EL (cell line): ENCODE measurements around the gene TCEA3.
A peak's percentile ranks its signal among the peaks of the same experiment; 100 is the strongest.

Experiments used
- DNase-seq: peaks from one replicate; pipeline ENCODE4 v3.0.0-alpha.2; 2016

The TCEA3 gene

DNA sequence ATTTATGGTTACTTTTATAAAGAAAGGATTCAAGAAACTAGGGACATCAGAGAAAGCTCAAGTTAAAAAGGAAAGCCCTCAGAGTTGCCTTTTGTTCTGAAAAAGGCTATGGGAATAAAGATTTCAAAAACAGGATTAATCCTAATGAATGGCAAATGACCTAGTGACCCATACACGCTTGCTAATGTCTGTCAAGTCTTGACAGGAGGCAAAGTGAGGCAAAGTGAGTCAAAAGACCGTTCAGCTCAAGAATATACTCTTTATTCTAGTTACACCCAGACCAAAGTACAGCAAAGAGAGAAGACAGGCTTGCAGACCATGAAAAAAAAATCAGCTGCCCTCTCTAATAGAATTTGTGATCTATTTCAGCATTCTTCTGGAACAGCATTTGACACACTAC, 58.4 kb downstream of the TCEA3 start:
- no peak for DNase-seq

- DNase-seq: no peak
These were observed 62.3 kb downstream of the TCEA3 start for GRCh38 chr1:23362218-23362713.

- no peak for DNase-seq
These were observed 66.2 kb downstream of the TCEA3 start for GRCh38 chr1:23358310-23358875.

- DNase-seq: no peak
These were observed 67.2 kb downstream of the TCEA3 start for GRCh38 chr1:23357138-23357908.

DNA sequence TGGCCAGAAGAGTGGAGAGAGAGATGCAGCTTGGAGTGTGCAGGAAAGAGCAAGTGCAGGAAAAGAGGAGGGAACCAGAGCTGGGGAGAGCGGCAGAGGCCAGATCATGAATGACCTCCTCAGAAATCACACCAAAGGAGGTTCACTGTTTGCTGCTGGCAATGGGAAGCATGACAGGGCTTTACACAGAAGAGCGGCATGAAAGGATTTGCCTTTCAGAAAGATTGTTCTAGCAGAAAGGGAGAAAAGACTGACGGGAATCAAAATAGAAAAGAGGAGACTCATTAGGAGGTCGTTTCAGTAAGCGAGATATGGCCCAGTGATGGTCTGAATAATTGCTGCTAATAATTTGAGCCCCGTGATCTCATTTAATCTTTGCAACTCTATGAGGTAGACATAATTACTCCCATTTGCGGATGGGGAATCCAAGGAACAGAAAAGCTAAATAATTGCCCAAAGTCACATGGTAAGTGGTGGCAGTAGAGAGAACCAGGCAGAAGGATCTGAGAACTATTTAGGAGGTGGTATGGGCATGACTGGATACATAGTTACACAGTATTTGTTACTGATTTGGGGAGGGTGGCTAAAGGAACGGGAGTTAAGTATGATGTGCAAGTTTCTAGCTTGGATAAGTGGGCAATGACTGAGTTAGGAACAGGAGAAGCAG, 67.9 kb downstream of the TCEA3 start:
- DNase-seq: no peak

DNA sequence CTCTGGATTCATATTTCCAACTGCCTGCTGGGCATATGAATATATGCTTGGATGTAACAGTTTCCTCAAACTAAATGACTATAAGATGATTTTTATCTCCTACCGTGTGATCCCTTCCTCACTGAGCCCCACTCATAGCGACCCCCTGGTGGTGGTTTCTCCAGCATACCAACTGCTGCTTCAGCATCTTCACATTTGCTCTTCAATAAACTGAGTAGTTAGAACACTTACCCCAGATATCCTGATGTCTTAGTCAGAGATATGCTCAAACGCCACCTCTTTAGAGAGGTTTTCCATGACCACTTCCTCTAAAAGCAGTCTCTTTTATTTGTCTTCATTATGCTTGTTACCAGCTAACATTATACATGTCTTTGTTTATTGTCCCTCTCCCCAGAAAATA, 70.3 kb downstream of the TCEA3 start:
- DNase-seq: no peak

DNA sequence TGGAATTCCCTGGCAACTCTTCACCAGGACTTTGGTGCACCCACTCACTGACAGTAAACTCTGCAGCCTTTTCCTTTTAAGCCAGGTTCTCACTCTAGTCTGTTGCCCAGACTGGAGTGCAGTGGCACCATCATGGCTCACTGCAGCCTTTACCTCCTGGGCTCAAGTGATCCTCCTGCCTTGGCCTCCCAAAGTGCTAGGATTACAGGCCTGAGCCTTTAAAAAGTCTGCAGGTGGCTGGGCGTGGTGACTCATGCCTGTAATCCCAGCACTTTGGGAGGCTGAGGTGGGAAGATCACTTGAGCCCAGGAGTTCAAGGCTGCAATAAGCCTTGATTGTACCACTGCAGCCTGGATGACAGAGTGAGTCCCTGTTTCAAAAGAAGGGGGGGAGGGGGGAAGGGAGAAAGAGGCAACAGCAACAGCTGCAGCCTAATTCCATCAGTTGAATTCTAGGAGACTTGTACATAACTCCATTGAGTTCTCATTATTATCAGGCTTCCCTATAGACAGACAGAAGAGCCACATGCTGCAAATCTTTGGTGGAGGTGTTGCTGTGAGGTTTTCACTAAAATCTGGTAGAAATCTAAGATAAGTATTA, 72.4 kb downstream of the TCEA3 start:
- DNase-seq: no peak

DNA sequence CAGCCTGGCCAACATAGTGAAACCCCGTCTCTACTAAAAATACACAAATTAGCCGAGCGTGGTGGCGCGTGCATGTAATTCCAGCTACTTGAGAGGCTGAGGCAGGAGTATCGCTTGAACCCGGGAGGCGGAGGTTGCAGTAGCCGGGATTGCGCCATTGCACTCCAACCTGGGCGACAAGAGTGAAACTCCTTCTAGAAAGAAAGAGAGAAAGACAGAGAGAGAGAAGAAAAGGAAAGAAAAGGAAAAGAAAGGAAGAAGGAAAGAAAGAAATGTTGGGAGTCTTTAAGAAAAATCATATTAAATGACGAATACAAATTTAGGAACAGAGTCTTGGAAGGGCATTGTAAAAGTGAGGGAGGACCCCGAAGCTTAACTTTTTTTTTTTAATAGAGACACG, 78.6 kb downstream of the TCEA3 start:
- no peak for DNase-seq

- DNase-seq: peak; percentile 18
These were observed 79.5 kb downstream of the TCEA3 start for GRCh38 chr1:23344987-23345472.

DNA sequence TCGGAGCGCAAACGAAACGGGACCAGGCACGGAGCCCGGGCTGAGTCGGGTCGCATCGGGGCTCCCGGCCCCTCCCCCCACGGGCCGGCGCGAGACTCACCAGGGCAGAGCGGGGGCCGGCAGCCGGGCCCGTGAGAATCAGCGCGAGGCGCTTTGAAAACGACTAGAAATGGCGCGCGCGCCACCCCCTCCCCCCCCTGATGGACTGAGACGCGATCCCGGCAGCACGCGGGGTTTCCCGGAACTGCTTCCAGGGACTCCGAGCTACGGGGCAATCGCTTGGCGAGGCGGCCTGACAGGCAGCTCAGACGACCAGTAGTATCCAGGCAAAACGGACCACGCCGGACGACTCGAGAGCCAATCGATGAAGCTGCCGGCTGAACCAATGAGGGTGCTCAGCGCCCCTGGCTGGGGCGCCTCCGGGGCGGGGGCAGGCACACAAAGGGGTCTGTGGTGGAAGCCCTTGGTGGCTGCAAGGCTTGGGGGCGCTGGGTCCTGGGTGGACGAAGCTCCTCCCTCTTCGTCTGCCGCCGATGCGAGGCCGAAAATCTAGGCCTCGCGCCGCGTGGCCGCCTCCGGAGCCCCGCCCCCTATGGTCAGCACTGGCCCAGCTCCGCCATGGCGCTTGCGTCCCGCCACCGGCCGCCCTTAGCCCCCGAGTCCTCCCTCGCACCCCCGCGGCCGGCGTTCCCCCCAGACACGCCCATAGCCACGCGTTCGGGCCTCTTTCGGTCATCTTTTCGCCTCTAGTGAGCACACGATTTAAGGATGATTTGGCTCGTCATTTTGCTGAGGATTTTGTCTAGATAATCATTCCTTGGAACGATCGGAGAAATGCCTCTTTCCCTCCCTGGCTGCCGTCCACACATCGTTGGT, 80.2 kb downstream of the TCEA3 start, which contains the start of gene HNRNPR:
HNRNPR (minus strand) TSS at position 174 of the 876 bp plus-strand sequence. CDS start 3,276 bp downstream, outside the sequence.
- DNase-seq: peak; percentile 100

- peak; percentile 86 for DNase-seq
These were observed 81.1 kb downstream of the TCEA3 start for GRCh38 chr1:23343221-23344110.

DNA sequence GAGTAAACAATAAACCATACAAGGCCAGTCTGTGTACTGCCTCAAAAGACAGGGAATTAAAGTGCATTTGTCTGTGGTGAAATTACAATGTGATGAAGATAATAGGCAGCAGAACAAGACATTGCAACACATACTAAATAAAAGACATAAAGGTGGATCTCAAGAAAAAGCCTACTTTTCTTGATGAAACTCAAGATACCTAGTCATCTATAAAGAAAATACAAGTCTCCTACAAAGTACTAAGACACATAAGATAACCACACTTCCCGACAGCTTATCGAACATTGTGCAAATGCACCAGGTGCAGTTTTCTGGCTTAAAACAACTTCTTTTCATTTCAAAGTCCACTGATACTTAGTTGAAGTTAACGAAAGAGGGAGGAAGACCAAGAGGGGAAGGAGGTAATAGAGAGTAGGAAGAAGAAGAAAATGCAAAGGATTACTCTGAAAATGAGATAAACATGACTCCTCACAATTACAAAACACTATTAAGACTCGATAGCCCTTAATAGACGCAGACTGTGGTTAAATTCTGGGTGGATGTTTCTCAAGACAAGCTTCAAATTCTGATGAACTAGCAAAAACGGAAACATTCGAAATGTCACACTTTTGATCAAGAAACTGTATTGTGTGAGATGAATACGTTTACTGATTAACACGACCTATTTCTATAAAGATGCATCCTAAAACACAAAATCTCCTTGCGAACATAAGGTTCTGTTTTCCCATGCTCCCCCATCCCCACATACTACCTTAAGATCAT, 82.4 kb downstream of the TCEA3 start:
- peak; percentile 15 for DNase-seq

GRCh38 chr1:23339632-23340031, 84.9 kb downstream of the TCEA3 start:
- no peak for DNase-seq

GRCh38 chr1:23337869-23338268, 86.7 kb downstream of the TCEA3 start:
- no peak for DNase-seq

DNA sequence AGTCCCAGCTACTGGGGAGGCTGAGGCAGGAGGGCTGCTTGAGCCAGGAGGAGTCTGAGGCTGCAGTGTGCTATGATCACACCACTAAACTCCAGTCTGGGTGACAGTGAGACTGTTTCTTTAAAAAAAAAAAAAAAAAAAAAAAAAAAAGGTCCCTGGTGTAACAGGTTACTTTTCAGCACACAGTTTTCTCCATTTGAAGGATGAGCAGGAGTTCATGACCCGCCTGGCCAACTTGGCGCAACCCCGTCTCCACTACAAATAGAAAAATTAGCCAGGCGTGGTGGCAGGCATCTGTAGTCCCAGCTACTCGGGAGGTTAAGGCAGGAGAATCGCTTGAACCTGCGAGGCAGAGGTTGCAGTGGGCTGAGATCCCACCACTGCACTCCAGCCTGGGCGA, 92.8 kb downstream of the TCEA3 start:
- no peak for DNase-seq
